HepG2 (cell line): ENCODE results near the gene RMDN2. TPM values are rescaled to one million over a fixed set of nuclear protein-coding genes. Genes with fewer than 3 reads are reported as not detected.

ENCODE experiments used
- ATF2 ChIP-seq: sonication (generic); formaldehyde crosslinking; IDR thresholded peaks from 2 replicates; pipeline ENCODE4 v1.4.0; 2020; ENCODE audit warnings: missing genetic modification reagents
- CENPX ChIP-seq: sonication (generic); formaldehyde crosslinking; IDR thresholded peaks from 2 replicates; pipeline ENCODE4 v1.9.0; 2021; ENCODE audit warnings: mild to moderate bottlenecking, missing genetic modification reagents, moderate library complexity
- ERF ChIP-seq: IDR thresholded peaks from 2 replicates; pipeline ENCODE4 v1.6.1; 2018; ENCODE audit warnings: missing biosample characterization, missing genetic modification reagents
- FOXK1 ChIP-seq: sonication (generic); formaldehyde crosslinking; IDR thresholded peaks from 2 replicates; pipeline ENCODE4 v1.4.0; 2020; ENCODE audit warnings: low read depth, missing genetic modification reagents, borderline replicate concordance
- HBP1 ChIP-seq: IDR thresholded peaks from 2 replicates; pipeline ENCODE4 v1.6.1; 2016; ENCODE audit warnings: low read depth, control low read depth
- HHEX ChIP-seq: IDR thresholded peaks from 2 replicates; pipeline ENCODE4 v1.6.1; 2016; ENCODE audit warnings: control low read depth
- KAT8 ChIP-seq: IDR thresholded peaks from 2 replicates; pipeline ENCODE4 v1.6.1; 2016; ENCODE audit warnings: missing genetic modification reagents, missing compliant biosample characterization
- MXD3 ChIP-seq: IDR thresholded peaks from 2 replicates; pipeline ENCODE4 v1.6.1; 2016; ENCODE audit warnings: mild to moderate bottlenecking, missing biosample characterization, missing genetic modification reagents
- PLRG1 ChIP-seq: fragments of 450-650 bp; conservative IDR thresholded peaks from 2 replicates; pipeline ENCODE4 v1.6.1; 2016
- RAD51 ChIP-seq: fragments of 450-650 bp; IDR thresholded peaks from 2 replicates; pipeline ENCODE4 v1.6.1; 2016; ENCODE audit warnings: borderline replicate concordance
- SMC3 ChIP-seq: IDR thresholded peaks from 2 replicates; pipeline ENCODE4 v1.6.1; 2011; ENCODE audit warnings: low read length, improper control_type of control experiment
- ZBTB33 ChIP-seq: sonication (generic); formaldehyde crosslinking; IDR thresholded peaks from 2 replicates; pipeline ENCODE4 v1.4.0; 2020; ENCODE audit warnings: missing genetic modification reagents
- ZNF407 ChIP-seq: sonication (generic); formaldehyde crosslinking; IDR thresholded peaks from one replicate; pipeline ENCODE4 v1.5.1; 2020; ENCODE audit warnings: mild to moderate bottlenecking, missing genetic modification reagents; ENCODE audit errors: not compliant biosample characterization
- ZNF44 ChIP-seq: sonication (generic); formaldehyde crosslinking; IDR thresholded peaks from 2 replicates; pipeline ENCODE4 v1.5.1; 2020; ENCODE audit warnings: mild to moderate bottlenecking, missing genetic modification reagents
- ZNF589 ChIP-seq: sonication (generic); formaldehyde crosslinking; conservative IDR thresholded peaks from 2 replicates; pipeline ENCODE4 v1.8.0; 2022; ENCODE audit warnings: mild to moderate bottlenecking, moderate library complexity, missing genetic modification reagents
- ZZZ3 ChIP-seq: sonication (generic); formaldehyde crosslinking; IDR thresholded peaks from 2 replicates; pipeline ENCODE4 v1.4.0; 2020; ENCODE audit warnings: missing genetic modification reagents, mild to moderate bottlenecking, borderline replicate concordance
- polyA plus RNA-seq, 8 experiments: library from polyadenylated mRNA; depleted of rRNA in 3 of 8; stranded (reverse) in 7 of 8; unstranded in 1 of 8; fragments of >200 nt; fragmentation: Illumina TruSeq in 4 of 8; extraction: Trizol in 4 of 8; gene quantifications; 2 replicates each; pipeline versions ENCODE4 v1.2.1 to v1.2.3, GENCODE V29; 2011 to 2016; ENCODE audit warnings: low read depth in 4 of 8, missing spikeins in 1 of 8, mixed read lengths in 1 of 8; ENCODE audit not compliant: insufficient read depth in 1 of 8
- total RNA-seq, 5 experiments: library from RNA; depleted of rRNA; stranded (reverse); fragments of >200 nt; fragmentation: Illumina TruSeq; extraction: Trizol; gene quantifications; 2 replicates each; pipeline ENCODE4 v1.2.3, GENCODE V29; 2016; ENCODE audit warnings: low read depth in 1 of 5

The RMDN2 gene
- total and polyA plus RNA-seq, 2 of the 13 experiments (the other 11 are each of a cell fraction or from before 2014, with no cell fraction given), result 2.3 to 8.9 TPM

GRCh38 chr2:37890893-37891495 is 34.1 kb upstream of the RMDN2 start (continued):
- TF ChIP-seq ZNF407, result peak; percentile 41
- TF ChIP-seq HBP1 (CRISPR knock-in tag), result no peak
- TF ChIP-seq CENPX, result no peak
- TF ChIP-seq ERF, result 0 out of 2 replicates have a peak, but pooled peaks have one; percentile 37
- no peak for TF ChIP-seq ZNF589 (CRISPR knock-in tag)
- no peak for TF ChIP-seq PLRG1
- no peak for TF ChIP-seq RAD51
- no peak for TF ChIP-seq ZNF44 (CRISPR knock-in tag)
- no peak for TF ChIP-seq ZZZ3
- TF ChIP-seq SMC3, result peak; percentile 91
- TF ChIP-seq HHEX (CRISPR knock-in tag), result no peak
- TF ChIP-seq ZBTB33 (CRISPR knock-in tag), result 0 out of 2 replicates have a peak, but pooled peaks have one; percentile 37
- TF ChIP-seq MXD3, result 0 out of 2 replicates have a peak, but pooled peaks have one; percentile 24
- peak; percentile 38; the same call in 1 of the 2 replicates for TF ChIP-seq FOXK1 (CRISPR knock-in tag)
- 0 out of 2 replicates have a peak, but pooled peaks have one; percentile 27 for TF ChIP-seq KAT8 (CRISPR knock-in tag)
- no peak for TF ChIP-seq ATF2 (CRISPR knock-in tag)
